Activated effector memory CD4-positive, alpha-beta T cell treated with anti-CD3 and anti-CD28 coated beads, Interleukin-2, amount 50 U/mL, for 16 hours (primary cell): ENCODE data around the gene GNL1.
A peak's percentile ranks its signal among the peaks of the same experiment; 100 is the strongest.

Experiments
- DNase-seq: peaks from one replicate; pipeline ENCODE4 v3.0.0-alpha.2; 2020

Gene GNL1

GRCh38 chr6:30494291-30494861 is 61.9 kb downstream of the GNL1 start:
- no peak for DNase-seq

- DNase-seq: peak; percentile 79
Measured at GRCh38 chr6:30493643-30494250, 62.5 kb downstream of the GNL1 start.

- DNase-seq: no peak
Measured at GRCh38 chr6:30491991-30492952, 64.0 kb downstream of the GNL1 start.
